ENCODE measurements around the gene NSL1. TPM values are rescaled to one million over a fixed set of nuclear protein-coding genes. Genes with fewer than 3 reads are reported as not detected.
A peak's percentile ranks its signal among the peaks of the same experiment; 100 is the strongest.
"Not testable (repeated sequence)": the region's sequence is repeated elsewhere in the genome, so short reads cannot be mapped to it uniquely, and the experiment has no call there.

The NSL1 gene
- total RNA-seq, 2 experiments from 2014 or later: 39.7 to 48.5 TPM

DNA sequence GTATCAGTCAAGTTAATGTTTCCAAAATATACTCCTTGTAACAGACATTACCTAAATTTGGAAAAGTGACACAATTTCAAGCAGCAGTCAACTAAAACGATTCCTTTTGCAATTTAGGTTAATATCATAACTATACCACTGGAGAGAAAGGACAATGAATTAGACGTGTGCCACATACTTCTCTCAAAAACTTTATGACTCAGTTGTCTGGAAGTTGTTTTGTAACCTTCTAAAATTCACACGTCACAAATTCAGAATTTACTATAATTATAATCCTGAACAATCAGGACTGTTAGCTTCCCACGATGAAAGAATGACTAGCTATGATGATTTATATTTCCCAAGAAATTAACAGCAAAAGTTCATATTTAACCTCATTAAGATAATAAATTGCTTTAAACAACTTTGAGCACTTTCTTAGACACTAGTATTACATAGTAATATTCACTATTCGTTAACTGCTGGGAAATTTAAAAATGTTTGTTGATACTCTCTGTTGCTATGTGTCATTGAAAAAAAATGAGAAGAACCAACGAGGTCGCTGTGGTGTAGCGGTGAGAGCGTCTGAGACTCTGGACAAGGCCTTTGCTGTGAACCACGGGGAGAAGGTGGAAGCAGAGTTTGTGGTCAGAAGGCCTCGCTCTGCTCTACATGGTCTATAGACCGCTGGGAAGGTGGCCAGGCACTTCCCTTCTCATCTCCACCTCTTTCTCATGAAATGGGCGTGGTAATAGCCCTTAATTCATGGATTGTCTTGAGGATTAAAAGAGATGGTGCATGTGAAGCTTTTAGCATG, 64.0 kb downstream of the NSL1 start:
- peak overlapping the region; percentile 81 for H3K27ac Mint-ChIP-seq
- DNase-seq: peak; percentile 82
- H3K9me3 Mint-ChIP-seq (ENCODE audit: low read depth): no peaks in the 10 kb centered on the region
- no peaks in the 10 kb centered on the region for H3K27me3 Mint-ChIP-seq
- ATAC-seq: peak; percentile 82
- H3K4me1 Mint-ChIP-seq: peaks cover 69% of the 10 kb centered on the region
- H3K4me3 Mint-ChIP-seq: no peak overlapping the region
- peaks cover 29% of the 10 kb centered on the region for H3K36me3 Mint-ChIP-seq
- CTCF ChIA-PET: interaction anchor here (1.1 to 4.7 kb wide), 6 partner anchors 10 to 55 kb away, joined by 3 to 21 read pairs (median 4); no protein-coding TSS in a partner anchor

DNA sequence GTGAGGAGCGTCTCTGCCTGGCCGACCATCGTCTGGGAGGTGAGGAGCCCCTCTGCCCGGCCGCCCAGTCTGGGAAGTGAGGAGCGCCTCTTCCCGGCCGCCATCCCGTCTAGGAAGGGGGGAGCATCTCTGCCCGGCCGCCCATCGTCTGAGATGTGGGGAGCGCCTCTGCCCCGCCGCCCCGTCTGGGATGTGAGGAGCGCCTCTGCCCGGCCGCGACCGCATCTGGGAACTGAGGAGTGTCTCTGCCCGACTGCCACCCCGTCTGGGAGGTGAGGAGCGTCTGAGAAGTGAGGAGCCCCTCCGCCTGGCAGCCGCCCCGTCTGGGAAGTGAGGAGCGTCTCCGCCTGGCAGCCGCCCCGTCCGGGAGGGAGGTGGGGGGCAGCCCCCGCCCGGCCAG, 66.9 kb downstream of the NSL1 start:
- peaks cover 37% of the 10 kb centered on the region for H3K36me3 Mint-ChIP-seq
- H3K4me3 Mint-ChIP-seq; H3K27ac Mint-ChIP-seq; H3K27me3 Mint-ChIP-seq; ATAC-seq; H3K9me3 Mint-ChIP-seq (ENCODE audit: low read depth); CTCF ChIA-PET; DNase-seq: not testable (repeated sequence)
- H3K4me1 Mint-ChIP-seq: peaks cover 77% of the 10 kb centered on the region

DNA sequence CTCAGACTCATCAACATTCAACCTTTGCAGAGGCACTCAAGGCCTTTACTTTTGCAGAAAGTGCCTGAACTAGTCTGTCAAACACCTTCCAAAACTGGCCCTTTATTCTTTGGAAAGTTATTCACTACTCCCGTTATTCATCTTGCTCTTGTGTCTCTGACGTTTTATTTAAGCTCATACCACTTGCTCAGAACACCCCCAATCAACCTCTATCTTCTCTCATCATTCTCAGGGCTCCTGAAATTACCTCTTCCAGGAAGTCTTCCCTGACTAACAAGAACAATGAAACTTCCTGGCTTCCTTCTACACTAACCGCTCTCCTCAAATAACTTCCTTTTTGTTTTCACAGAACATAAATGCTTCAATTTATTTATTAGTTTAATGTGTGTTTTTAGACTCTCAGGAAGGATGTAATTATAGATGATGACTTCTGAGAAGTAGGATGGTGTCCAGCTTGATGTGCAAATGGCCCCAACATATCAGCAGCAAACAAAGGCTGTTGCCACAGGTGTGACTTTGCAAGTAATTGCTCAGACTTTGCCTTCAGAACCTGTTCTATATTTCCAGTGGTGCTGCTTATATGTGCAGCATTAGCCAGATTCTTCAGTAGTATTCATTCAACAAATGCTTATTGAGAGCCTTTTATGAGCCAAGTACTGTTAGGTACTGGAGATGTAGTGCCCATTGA, 69.2 kb downstream of the NSL1 start:
- Mint-ChIP-seq H3K27ac (peak overlapping the region; percentile 84), H3K36me3 (peaks cover 41% of the 10 kb centered on the region), H3K9me3 (ENCODE audit: low read depth) (no peaks in the 10 kb centered on the region), H3K4me3 (peak overlapping the region; percentile 42), H3K27me3 (no peaks in the 10 kb centered on the region), H3K4me1 (peaks cover 74% of the 10 kb centered on the region)
- CTCF ChIA-PET: interaction anchor here (1.0 to 4.1 kb wide), 15 partner anchors 9 to 265 kb away, joined by 3 to 28 read pairs (median 4); partner anchors contain the start of gene BATF3
- DNase-seq: no peak
- ATAC-seq: peak; percentile 34

DNA sequence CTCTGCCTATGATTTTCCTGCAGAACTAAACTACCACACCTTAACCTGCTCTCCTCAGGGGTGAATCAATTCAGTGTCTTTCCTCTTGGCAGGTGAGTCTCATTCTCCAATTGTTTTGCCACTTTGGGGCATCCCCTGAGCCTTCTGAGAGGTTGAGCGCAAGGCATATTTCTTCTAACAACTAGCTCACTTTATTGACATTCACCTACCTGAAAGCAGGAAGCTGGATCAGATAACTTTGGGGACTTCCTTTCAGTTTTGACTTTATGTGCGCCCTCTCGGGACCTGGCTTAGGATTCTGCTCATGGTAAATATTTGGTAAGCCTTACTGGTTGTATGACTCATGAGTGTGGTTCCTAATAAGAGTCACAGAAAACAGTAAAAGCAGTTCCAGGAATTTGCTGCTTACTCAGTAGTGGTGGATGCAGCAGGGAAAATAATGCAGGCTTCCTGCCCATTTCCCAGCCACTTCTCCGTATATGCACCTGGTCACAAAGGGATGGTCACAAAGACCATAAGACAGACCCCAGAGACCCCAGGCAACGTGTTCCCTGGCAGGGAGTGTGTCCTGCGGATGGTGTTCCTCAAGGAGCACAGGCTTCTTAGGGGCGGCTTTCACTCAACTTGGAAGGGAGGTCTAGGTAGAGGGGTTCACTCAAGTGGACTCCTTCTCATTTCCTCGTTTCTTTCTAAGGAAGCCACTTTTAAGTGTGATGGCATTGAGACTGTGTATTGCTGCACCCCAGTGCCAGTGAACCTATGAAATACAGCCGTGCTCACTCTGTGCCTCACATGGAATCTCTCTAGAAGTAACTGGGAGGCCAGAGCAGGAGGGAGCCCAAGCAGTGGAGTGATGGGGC, 70.0 kb downstream of the NSL1 start:
- Mint-ChIP-seq H3K36me3 (peaks cover 40% of the 10 kb centered on the region), H3K27ac (peak overlapping the region; percentile 84), H3K4me3 (peak overlapping the region; percentile 42), H3K9me3 (ENCODE audit: low read depth) (no peaks in the 10 kb centered on the region), H3K27me3 (no peaks in the 10 kb centered on the region), H3K4me1 (peaks cover 70% of the 10 kb centered on the region)
- CTCF ChIA-PET: interaction anchor here (1.0 to 4.1 kb wide), 17 partner anchors 10 to 264 kb away, joined by 3 to 28 read pairs (median 4); partner anchors contain the start of gene BATF3
- ATAC-seq: peak; percentile 85
- peak; percentile 81 for DNase-seq

DNA sequence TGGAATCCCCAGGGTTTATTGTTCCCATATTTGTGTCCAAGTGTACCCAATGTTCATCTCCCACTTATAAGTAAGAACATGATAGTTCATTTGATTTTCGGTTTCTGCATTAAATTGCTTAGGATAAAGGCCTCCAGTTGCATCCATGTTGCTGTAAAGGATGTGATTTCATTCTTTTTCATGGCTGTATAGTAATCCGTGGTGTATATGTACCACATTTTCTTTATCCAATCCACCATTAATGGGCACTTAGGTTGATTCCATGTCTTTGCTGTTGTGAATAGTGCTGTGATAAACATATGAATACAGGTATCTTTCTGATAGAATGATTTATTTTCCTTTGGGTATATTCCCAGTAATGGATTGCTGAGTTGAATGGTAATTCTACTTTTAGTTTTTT, 71.9 kb downstream of the NSL1 start:
- Mint-ChIP-seq H3K4me1 (peaks cover 67% of the 10 kb centered on the region), H3K4me3 (no peak overlapping the region), H3K27me3 (no peaks in the 10 kb centered on the region), H3K9me3 (ENCODE audit: low read depth) (no peaks in the 10 kb centered on the region), H3K27ac (no peak overlapping the region), H3K36me3 (peaks cover 28% of the 10 kb centered on the region)
- no peak for ATAC-seq
- no peak for DNase-seq
- CTCF ChIA-PET: interaction anchor here (4.1 kb wide), 1 partner anchor 55 kb away, joined by 21 read pairs; no protein-coding TSS in a partner anchor

DNA sequence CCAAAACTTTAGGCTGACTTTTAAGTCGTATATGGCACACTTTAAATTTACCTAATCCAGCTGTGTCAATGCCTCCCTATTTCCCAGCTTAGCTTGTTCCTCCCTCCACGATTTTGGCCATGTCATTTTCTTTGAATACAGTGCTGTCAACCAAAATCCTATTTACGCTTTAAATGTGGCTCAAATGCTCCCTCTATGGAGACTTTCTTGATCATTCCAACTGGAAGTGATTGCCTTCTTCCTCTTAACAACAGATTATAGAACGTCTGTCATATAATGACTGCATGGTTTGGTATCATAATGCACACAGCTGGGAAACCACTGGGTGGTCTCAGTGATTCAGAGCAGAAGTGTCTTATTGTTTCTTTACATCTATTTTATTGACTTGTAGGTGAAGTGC, 73.1 kb downstream of the NSL1 start:
- CTCF ChIA-PET: interaction anchor here (1.2 kb wide), 3 partner anchors 31 to 53 kb away, joined by 3 to 4 read pairs (median 3); no protein-coding TSS in a partner anchor
- no peak overlapping the region for H3K4me3 Mint-ChIP-seq
- DNase-seq (no peak), ATAC-seq (no peak)
- peaks cover 67% of the 10 kb centered on the region for H3K4me1 Mint-ChIP-seq
- no peak overlapping the region for H3K27ac Mint-ChIP-seq
- H3K36me3 Mint-ChIP-seq: peaks cover 21% of the 10 kb centered on the region
- no peaks in the 10 kb centered on the region for H3K9me3 Mint-ChIP-seq (ENCODE audit: low read depth)
- no peaks in the 10 kb centered on the region for H3K27me3 Mint-ChIP-seq

DNA sequence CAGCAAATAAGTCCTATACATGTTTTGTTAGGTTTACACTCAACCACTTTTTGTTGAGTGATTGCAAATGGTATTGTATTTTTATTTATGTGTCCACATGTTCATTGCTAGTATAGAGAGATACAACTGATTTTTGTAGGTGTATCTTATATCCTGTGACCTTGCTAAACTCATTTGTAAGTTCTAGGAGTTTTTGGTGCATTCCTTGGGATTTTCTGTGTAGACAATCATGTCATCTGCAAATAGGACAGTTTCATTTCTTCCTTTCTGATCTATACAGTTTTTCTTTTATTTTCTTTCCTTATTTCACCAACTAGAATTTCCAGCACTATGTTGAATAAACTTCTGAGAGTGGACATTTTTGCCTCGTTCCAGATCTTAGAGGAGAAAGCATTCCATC, 75.4 kb downstream of the NSL1 start:
- CTCF ChIA-PET: interaction anchor here (1.0 to 1.7 kb wide), 5 partner anchors 13 to 51 kb away, joined by 3 to 7 read pairs (median 4); partner anchors contain the start of gene BATF3
- no peak overlapping the region for H3K4me3 Mint-ChIP-seq

DNA sequence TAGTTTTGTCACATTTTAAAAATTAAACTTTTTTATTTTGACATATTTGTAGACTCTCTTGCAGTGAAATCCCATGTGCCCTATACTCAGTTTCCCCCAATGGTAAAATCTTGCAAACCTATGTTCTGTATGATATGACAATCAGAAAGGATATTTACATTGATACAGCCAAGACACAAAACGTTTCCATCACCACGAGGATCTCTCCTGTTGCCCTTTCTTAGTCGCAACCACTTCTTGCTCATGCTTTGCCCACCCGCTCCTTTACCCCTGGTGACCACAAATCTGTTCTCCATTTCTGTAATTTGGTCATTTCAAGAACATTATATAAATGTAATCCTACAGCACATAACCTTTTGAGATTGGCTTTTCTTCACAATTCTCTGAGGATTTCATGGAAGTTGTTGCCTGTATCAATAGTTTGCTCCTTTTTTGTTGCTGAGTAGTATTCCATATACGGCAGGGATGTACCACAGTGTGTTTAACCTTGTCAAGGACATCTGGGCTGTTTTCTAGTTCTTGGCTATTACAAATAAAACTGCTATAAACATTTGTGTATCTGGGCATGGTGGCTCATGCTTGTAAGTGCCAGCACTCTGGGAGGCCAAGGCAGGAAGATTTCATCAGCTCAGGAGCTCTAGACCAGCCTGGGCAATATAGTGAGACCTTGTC, 78.0 kb downstream of the NSL1 start:
- CTCF ChIA-PET: interaction anchor here (1.3 to 1.5 kb wide), 2 partner anchors 17 to 21 kb away, joined by 3 read pairs; no protein-coding TSS in a partner anchor
- Mint-ChIP-seq H3K4me1 (peaks cover 56% of the 10 kb centered on the region), H3K27me3 (no peaks in the 10 kb centered on the region), H3K27ac (peak overlapping the region; percentile 78), H3K4me3 (no peak overlapping the region), H3K36me3 (peaks cover 3% of the 10 kb centered on the region), H3K9me3 (ENCODE audit: low read depth) (no peaks in the 10 kb centered on the region)
- DNase-seq (peak; percentile 40), ATAC-seq (no peak)

More for the DNA sequence above, 75.4 kb downstream of the NSL1 start:
- H3K27ac Mint-ChIP-seq: no peak overlapping the region
- ATAC-seq: no peak
- no peaks in the 10 kb centered on the region for H3K27me3 Mint-ChIP-seq
- no peak for DNase-seq
- peaks cover 63% of the 10 kb centered on the region for H3K4me1 Mint-ChIP-seq
- peaks cover 12% of the 10 kb centered on the region for H3K36me3 Mint-ChIP-seq
- H3K9me3 Mint-ChIP-seq (ENCODE audit: low read depth): no peaks in the 10 kb centered on the region

DNA sequence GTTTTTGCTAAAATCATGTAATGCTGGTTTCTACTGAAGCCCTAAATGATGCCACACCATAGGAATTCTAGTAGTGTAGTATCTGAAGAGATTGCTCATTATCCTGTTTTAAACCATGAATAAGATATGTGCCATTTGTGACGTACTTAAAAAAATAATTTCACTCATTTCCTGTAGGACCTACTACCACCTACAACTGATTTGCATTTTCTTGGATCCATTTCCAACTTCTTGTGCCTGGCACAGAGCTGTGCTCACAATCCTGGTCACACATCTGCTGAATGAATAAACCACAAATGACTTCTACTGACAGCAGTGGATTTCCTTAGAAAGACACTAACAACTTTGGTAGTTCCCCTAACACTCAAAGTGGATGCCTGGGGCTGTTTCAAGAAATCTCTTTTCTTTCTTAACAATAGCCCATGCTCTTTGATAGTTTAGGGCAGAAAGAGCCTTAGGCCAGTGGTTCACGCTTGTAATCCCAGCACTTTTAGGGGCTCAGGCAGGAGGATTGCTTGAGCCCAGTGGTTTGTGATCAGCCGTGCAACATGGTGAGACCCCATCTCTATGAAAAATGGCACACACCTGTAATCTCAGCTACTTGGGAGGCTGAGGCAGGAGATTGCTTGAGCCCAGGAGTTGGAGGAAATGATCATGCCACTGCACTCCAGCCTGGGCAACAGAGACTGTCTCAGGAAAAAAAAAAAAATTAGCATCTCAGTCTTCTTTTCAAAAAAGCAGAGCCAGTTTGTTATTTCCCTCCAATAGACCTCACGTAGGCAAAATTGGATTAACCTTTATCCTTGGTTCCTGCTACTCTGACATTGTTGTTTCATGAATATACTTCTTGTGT, 78.9 kb downstream of the NSL1 start:
- no peak overlapping the region for H3K4me3 Mint-ChIP-seq

DNA sequence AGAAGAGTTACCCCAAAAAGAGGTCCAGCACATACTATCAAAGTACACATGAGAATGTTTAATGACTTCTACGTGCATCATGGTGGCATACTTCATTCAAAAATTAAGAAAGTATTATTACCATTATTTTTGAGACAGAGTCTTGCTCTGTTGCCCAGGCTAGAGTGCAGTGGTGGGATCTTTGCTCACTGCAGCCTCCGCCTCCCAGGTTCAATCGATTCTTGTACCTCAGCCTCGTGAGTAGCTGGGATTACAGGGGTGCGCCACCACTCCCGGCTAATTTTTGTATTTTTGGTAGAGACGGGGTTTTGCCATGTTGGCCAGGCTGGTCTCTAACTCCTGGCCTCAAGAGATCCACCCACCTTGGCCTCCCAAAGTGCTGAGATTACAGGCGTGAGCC, 79.6 kb downstream of the NSL1 start:
- ATAC-seq; DNase-seq; H3K36me3 Mint-ChIP-seq; H3K4me3 Mint-ChIP-seq; H3K9me3 Mint-ChIP-seq (ENCODE audit: low read depth); H3K27me3 Mint-ChIP-seq: not testable (repeated sequence)
- H3K27ac Mint-ChIP-seq: peak overlapping the region; percentile 78
- peaks cover 42% of the 10 kb centered on the region for H3K4me1 Mint-ChIP-seq
- CTCF ChIA-PET: interaction anchor here (1.3 to 2.4 kb wide), 2 partner anchors 11 to 19 kb away, joined by 3 to 9 read pairs; no protein-coding TSS in a partner anchor

More for the DNA sequence above, 78.9 kb downstream of the NSL1 start:
- CTCF ChIA-PET: interaction anchor here (1.3 to 2.4 kb wide), 2 partner anchors 10 to 20 kb away, joined by 3 to 9 read pairs; no protein-coding TSS in a partner anchor
- DNase-seq (peak; percentile 47), ATAC-seq (peak; percentile 63)
- Mint-ChIP-seq H3K27ac (peak overlapping the region; percentile 78), H3K4me1 (peaks cover 48% of the 10 kb centered on the region), H3K27me3 (no peaks in the 10 kb centered on the region), H3K36me3 (no peaks in the 10 kb centered on the region), H3K9me3 (ENCODE audit: low read depth) (no peaks in the 10 kb centered on the region)

DNA sequence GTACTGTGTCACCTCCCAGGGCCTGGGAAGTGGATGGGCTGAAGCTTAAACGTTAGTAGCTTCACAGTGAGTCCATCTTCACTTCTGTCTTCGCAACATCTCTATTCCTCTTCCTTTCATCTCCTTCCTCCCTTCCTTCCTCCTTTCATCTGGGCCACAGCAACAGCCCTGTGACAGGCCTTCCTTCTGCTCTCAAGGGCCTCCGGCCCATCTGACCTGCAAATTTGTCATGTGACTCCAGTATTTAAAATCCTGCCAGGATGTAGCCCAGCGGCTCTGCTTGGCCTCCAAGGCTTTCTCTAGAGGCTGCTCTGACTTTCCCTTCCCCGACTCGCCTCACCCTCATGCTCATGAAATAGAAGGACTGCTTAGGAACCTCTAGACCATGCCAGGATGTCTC, 81.0 kb downstream of the NSL1 start:
- CTCF ChIA-PET: interaction anchor here (1.0 to 2.4 kb wide), 2 partner anchors 12 kb away, joined by 3 to 9 read pairs; no protein-coding TSS in a partner anchor
- ATAC-seq: no peak
- Mint-ChIP-seq H3K4me1 (peaks cover 33% of the 10 kb centered on the region), H3K4me3 (no peak overlapping the region), H3K27ac (no peak overlapping the region), H3K27me3 (no peaks in the 10 kb centered on the region), H3K36me3 (no peaks in the 10 kb centered on the region), H3K9me3 (ENCODE audit: low read depth) (no peaks in the 10 kb centered on the region)
- peak; percentile 28 for DNase-seq
